Prostate gland (tissue), 2 donors: ENCODE data around the gene SOAT1.

Source experiments
- CTCF ChIP-seq, 4 experiments: fragments of 200-600 bp in 2 of 4; fragments of 450-650 bp in 2 of 4; sonication (generic) in 2 of 4; IDR thresholded peaks; 1 replicate in 3 of 4; 2 replicates in 1 of 4; pipeline ENCODE4 v1.5.1; 2016 to 2019; ENCODE audit warnings: antibody characterized with exemption in 4 of 4, mild to moderate bottlenecking in 2 of 4, moderate library complexity in 2 of 4
- POLR2A ChIP-seq: fragments of 450-650 bp; IDR thresholded peaks from one replicate; pipeline ENCODE4 v1.6.1; 2016; ENCODE audit warnings: antibody characterized with exemption, mild to moderate bottlenecking

GRCh38 chr1:179337288-179337687 is 43.7 kb downstream of the SOAT1 start:
- TF ChIP-seq CTCF (IDR thresholded peaks at IDR 0.05) (no peak), POLR2A (no peak)
